Activated effector memory CD4-positive, alpha-beta T cell treated with anti-CD3 and anti-CD28 coated beads, Interleukin-2, amount 50 U/mL, for 16 hours (primary cell): Measurements from ENCODE around the gene FAM9C.
"Not testable (repeated sequence)": the region's sequence is repeated elsewhere in the genome, so short reads cannot be mapped to it uniquely, and the experiment has no call there.

ENCODE experiments used
- DNase-seq: peaks from one replicate; pipeline ENCODE4 v3.0.0-alpha.2; 2020

Gene FAM9C

DNA sequence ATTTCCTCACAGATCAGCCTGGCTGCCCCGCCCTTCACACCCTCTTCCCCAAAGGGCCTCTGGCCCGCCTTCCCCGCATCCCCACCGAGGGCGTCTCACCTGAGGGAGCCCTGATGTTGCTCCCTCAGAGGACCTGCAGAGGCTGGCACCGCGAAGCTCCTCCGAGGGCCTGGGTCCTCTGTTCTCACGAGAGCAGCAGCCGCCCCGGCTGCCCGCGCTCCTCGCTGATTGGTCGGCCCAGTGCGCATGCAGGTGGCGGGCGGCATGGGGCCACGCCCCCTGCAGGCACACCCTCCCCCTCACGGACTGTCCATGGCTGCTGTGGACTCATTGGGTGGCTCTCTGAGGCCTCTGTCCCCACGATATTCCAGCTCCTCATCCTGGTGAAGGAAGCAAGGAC, at the start of gene FAM9C:
Gene FAM9C (minus strand): TSS at position 180 of the 400 bp plus-strand sequence. CDS start 831 bp downstream, outside the sequence.
- no peak for DNase-seq

DNA sequence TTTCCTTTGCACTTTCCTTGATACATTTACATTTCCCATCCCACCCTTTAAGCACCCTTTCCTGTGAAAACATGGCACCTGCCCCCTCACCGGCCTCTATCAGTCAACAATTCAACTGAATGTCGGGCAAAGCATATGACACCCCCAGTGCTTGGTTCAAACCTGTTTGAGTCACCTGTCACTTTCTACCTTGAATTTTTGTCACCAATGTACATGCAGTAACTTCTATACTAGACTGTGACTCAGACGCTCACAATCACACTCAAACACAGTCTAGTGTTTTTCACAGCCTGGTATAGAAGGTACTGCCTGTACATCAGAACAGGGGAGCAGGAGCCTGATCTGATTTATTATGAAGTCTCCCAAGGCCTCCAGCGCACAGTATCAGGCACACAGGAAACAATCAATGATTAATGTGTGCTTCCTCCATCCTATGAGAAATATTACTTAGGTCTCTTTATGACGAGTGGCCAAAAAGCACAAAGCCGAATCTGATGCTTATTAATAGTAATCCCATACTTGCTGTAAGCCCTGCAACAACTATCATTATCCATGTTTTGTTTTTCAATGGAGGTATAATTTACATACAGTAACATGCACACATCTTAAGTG, 49.2 kb upstream of the FAM9C start:
- DNase-seq = peak; percentile 68

DNA sequence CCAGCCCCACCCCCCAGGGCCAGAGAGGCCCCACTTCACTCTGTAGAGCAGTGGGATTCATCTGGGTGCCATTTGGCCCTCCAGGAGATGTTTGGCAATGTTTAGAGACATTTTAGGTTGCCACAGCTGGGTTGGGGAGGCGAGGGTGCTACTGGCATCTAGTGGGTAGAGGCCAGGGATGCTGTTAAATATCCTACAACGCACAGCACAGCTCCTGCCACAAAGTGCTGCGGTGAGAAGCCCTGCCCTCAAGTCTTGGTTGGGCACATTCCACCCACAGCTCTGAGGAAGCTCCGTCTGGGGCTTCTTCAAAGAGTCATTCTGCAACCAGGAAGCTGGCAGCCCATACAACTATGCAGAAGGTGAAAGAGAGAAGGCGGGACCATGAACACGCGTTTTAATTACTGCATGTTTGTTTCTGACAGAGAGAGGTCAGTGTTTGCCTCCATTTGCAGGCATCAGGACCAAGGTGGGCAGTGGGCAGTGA, 48.1 kb upstream of the FAM9C start:
- peak; percentile 90 for DNase-seq

DNA sequence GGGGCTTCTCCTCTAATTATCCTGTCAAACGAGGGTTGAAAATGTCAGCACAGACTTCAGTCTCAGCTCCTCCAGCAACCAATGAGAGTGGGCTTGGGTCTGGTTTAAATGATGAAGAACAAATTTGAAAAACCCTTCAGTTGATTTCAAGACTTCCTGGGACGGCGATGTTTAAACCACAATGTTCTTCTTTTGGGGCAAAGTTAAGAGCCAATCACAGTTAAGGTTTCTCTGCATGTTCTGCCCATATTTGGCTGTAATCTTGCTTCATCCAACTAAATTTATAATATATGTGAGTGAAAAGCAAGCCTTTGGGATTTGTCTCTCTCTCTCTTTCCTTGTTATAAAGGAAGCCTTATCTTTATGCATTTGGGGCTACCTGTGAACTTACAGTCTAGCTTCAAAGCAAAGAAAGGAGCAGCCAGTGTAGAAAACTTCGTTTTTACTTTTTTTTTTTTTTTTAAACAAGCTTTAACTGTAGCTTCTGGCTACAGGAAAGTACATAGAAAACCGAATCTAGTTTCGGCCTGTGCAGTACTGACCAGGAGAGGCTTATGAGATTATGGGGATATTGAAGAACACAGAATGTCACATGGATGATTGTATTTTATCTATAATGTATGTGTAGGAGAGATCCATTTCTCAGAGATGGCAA, 46.8 kb upstream of the FAM9C start:
- DNase-seq = no peak

DNA sequence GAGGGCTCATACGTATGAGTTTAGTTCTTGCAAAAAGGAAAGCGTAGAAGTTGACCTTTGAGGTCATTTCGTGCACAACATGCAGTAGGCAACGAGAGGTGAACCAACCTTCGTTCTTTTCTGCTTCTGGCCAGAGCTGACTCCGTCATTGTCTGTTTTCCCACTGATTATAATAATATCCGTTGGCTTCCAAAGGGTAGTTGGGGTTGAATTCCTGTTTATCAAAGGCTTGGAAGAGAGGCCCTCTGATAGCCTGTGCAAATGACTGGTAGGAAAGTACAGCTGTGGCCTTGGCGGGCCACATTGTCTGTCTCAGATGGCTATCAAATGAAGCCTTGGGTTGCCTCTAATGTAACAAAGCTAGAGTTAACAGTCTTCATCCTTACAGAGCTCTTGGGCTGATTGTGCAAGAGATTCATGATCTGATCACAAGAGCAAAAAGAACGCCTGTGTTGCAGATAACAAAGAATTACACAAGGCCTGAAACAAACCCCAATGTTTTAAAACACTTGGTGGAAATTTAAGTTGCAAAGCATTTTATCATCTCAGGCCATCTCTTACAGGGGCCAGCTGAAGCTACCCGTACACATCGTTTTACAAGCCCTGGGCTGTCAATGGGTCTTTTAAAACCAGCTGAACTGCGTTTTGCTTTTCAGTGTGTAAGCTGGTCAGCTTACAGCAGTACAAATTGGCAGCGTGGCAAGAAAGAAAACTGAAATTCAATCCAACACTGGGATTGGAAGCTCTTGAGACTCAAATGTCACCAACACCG, 46.1 kb upstream of the FAM9C start:
- no peak for DNase-seq

DNA sequence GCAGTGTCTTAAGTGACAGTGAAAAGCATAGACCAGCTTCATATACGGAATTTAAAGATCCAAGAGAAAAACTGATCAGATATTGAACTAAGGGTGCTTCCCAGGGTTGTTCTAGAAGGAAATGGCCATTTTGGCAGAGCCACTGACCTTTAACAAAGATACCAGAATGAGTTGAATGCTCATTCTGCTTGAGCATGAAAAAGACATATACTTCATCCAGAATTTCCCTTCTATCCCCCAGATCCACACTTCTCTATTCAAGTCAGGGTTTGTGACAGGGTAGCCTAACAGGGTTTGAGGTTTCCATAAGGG, 45.6 kb upstream of the FAM9C start:
- no peak for DNase-seq

DNA sequence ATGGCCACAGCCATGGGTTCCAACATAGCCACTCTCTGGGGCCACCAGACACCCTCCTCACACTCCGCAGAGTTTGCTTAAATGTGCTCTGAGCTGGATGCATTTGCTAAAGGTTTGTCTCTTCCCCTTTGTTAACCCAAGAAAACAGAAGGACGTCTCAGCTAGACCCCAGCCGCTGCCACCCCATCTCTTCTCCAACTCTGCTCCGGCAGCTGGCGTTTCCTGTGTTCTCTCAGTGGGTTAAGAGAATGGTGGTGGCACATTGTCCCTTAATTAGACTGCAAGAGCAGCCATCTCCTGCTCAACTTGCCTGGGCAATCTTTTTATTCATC, 43.7 kb upstream of the FAM9C start:
- no peak for DNase-seq

DNA sequence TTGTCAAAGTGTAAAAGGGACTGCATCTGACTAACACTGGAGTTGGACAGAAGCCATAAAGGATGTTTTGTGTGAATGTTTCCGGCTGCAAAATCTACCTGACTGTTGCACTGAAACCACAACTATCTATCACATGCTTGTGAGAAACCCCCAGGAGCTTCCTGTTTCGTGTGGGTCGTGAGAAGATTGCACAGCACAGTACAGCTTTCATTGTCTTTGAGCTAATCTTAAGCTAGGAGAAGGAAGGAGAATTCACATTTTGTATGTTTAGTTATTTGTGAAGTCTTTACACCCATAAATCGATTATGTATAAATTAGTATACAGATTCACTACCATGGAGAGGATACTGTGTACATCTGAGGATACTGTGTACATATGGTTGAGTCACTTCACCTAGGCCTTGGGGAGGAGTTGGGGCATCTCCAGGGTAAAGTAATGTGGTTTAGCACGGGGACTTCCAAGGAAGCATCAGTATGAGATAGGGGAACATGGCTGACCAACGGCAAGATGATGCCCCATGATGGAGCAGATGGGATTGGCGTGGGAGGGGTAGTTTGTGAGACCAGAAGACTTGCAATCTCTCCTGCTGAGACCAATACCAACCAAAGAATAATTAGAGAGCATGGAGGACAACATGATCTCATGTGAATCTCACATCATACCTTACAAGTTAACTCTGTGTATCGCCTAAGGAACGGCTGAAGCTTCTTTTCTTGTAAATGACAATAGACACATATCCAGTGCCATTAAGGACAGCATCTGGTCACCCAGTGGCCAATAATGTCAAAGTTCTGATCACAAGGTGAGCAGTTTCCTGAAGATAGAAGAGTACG, 43.1 kb upstream of the FAM9C start:
- peak; percentile 84 for DNase-seq

DNA sequence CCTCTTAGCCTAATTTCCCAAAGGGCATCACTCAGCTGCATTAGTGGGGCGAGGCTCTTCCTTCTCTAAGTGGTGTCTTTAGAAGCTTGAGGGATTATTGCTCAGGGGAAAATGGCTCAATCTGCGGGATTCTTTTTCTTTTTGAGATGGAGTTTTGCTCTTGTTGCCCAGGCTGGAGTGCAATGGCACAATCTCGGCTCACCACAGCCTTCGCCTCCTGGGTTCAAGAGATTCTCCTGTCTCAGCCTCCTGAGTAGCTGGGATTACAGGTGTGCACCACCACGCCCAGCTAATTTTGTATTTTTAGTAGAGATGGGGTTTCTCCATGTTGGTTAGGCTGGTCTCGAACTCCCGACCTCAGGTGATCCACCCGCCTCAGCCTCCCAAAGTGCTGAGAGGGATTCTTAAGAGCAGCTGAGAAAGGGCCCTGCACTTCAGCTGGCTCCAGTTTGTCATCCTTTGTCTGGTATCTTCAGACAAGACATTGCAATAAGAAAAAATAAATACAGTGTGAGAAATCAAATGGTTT, 42.4 kb upstream of the FAM9C start:
- DNase-seq = not testable (repeated sequence)

DNA sequence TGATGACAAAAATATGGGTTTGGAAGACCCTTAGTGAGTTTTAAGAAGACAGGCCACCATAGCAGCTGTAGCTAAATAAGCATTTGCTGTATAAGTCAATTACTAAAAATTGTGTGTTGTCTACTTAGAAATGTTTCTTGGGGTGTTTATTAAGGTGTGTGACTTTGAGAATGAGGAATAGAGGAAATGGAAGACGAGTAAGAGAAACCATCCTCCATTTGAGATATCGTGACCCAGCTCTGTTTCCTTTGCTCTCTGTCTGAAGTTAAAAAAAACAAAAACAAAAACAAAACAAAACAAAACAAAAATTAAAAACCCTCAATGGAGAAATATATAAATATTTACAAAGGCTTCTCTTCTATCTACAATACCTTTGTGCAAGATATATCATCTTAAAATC, 41.7 kb upstream of the FAM9C start:
- no peak for DNase-seq

DNA sequence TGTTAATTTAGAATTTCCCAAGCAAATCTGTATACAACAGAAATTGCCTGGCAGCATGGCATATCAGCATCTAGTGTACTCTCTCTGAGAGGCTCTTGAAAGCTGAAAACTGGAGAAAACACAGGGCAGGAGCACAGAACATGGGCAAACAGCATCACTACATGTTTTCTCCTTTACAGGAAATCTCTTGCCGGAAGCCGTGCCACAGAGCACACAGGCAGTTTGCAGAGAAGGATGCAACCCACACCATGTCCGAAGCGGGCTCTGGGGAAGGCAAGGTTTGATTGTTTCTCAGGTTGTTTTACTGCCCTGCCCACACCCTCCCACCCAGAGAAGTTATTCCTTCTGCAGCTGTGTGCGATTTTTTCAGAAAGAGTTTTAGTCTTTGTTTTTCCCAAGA, 41.1 kb upstream of the FAM9C start:
- peak; percentile 74 for DNase-seq

DNA sequence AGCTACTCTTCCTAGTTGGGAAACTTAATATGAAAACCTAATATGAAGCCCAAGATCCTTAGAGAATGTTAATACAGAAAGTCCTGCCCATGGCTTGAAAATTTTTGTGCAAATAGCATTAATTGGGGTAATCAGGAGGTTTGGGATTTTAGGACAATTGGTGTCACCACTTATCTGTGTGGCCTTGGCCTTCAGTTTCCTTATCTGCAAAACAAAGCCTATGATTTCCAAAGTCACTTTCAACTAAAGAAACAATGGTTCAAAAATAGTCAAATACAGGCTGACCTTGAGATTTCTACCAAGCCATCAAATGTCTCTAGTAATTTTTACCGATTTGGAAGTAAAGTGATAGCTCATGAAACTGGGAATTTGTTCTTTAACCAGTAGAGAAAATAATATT, 40.2 kb upstream of the FAM9C start:
- no peak for DNase-seq

DNA sequence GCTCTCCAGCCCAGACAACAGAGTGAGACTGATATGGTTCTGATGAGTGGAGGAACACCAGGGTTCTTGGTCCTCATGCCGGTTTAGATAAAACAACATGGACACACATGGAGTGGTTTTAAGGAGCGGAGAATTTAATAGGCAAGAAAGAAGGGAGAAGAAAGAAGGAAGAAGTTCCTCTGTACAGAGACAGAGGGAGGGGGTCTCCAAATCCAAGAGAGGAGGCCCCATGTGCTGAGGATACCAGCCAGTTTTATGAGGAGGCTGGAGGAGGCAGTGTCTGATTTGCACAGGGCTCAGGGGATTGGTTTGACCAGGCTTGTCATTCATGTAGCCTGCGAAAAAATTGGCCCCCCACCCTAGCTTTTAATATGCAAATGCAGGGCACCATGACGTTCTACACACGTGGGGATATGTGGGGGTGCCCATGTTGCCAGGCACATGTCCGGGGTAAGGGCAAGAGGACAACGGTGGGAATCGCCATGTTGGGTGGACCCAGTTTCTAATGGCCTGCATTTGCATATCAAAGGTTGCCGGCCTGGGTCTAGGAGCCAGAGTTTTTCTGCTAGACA, 39.4 kb upstream of the FAM9C start:
- not testable (repeated sequence) for DNase-seq

DNA sequence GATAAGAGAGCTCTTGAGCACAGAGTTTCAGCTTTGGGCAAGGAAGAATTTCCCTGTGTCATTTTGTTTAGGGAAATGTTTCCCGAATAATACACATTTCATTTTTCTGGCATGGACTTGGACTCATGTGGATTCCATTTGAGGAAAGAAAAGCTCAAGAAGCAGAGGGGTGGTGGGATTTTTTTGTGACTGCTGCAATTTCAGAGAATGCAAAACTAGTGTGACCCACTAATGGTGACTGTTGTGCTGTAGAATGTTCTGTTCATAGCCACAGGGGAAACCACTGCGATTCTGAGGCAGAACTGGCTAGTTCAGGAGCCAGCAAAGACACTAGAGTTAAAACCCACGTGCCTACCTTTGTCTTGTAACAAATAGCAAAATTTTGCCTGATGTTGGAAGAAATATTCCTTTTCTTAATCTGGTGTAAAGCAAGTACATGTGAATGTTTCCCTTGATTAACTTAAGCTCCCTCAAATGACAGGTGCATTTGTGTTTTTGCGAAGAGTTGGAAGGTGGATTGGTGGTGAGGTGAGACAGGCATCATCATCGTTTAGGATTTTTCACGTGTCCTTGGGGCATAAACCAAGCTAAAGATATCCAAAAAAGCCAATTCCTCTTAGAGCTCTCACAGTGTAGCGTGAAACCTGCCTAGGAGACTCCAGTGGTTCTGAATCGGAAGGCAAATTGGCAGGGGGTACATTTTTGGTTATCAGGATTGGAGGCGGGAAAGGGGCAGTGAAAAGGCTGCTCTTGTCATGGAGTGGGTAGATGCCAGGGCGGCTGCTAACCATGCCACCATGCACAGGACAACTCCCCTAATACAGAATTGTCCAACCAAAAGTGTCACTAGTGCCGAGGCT, 38.0 kb upstream of the FAM9C start:
- DNase-seq = no peak

DNA sequence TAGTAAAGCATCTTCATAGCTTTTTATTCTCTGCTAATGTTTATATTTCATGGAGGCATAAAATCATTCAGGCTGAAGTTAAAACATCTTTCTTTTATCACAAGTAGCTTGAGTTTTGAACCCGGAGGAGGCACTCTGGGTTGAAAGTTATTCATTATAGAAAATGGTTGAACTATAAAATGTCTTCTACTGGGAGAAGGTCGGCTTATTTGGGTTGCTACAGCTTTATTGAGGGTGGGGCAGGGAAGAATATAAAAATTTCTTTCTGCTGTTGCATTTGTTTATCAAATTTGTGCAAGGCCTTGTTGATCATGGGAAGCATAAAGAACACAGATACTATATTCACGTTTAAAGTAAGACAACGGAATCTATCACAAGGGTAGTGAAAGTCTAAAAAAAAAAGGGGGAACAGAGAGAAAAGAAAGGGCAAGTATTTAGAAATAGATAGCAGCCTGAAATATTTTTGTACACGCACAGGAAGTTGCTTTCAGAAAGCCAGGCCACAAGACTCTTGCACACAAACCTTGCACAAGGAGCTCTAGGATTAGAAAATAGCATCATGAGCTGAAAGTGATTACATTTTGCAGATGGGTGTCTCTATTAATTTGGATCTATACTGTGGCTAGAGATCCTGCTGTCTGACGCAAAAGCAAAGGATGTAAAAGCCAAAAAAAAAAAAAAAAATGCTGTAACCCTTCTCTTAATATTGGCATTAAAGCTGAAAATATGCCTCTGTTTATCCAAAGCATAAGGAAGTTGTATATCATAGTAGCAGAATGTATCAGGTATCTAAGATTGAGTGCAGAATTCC, 37.2 kb upstream of the FAM9C start:
- DNase-seq = no peak

DNA sequence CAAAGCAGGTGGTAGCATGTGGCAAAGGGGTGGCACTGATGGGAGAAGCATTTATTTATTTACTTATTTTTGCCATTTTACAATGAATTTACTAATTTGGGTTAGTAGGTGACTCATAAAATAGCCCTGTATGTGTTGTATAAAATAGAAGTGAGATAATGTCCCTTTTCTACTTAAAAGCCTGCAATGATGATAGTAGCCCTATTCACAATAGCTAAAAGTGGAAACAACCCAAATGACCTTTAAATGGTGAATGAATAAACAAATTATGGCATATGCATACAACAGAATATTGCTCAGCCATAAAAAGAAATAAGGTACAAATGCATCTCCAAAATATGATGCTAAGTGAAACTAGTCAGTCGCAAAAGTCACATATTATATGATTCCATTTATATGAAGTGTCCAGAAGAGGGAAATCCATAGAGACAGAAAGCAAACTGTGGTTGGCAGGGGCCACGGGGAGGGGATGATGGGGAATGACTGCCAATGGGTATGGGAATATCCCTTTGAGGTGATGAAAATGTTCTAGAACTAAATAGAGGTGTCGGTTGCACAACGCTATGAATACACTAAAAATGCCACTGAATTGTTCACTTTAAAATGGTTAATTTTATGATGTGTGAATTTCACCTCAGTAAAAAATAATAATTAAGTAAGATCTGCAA, 35.8 kb upstream of the FAM9C start:
- DNase-seq = no peak

DNA sequence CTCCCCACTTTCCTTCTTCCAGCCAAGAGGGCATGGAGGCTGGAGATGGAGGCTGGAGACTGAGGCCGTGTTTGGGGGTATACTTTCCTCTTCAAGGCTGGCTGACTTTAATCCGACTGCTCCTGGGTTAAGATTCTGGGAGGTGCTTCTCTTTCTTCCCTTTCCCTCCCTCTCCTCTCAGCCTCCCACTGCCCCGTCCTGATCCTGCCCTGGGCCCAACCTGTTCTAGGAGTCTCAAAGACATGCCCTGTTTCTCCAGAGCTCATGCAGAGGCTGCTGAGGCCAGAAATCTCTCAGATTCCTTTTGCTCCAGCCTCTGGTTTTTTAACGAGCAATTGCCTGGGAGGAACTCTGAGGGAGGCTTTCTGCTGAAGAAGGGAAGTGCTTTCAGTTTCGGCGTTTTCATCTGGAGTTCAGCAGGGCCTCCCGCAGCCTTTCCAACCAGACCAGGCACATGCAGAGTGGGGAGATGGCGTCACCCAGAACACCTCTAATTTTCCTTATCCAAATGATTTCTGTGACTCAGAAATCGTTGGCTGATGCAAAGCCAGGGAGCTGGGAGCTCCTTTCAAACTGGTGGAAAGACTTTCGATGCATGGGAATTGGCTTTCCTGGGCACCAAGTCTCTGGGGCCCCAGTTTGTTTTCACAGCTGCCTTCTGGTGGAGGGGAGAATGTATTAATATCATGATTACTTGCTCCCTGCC, 34.5 kb upstream of the FAM9C start:
- DNase-seq = no peak

DNA sequence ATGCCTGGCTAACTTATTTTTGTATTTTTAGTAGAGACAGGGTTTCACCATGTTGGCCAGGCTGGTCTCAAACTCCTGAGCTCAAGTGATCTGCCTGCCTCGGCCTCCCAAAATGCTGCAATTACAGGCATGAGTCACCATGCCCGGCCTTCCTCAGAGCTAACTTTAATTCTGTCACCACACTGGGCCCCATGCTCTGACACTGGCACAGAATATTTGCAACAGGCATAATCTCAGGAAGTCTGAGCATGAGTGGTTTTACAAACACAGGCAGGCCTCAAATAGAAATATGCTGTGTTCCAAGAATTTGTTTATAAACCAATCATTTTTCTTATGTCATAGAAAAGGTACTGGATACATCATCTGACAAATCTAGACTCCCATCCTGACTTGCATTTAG, 32.7 kb upstream of the FAM9C start:
- DNase-seq = peak; percentile 71

DNA sequence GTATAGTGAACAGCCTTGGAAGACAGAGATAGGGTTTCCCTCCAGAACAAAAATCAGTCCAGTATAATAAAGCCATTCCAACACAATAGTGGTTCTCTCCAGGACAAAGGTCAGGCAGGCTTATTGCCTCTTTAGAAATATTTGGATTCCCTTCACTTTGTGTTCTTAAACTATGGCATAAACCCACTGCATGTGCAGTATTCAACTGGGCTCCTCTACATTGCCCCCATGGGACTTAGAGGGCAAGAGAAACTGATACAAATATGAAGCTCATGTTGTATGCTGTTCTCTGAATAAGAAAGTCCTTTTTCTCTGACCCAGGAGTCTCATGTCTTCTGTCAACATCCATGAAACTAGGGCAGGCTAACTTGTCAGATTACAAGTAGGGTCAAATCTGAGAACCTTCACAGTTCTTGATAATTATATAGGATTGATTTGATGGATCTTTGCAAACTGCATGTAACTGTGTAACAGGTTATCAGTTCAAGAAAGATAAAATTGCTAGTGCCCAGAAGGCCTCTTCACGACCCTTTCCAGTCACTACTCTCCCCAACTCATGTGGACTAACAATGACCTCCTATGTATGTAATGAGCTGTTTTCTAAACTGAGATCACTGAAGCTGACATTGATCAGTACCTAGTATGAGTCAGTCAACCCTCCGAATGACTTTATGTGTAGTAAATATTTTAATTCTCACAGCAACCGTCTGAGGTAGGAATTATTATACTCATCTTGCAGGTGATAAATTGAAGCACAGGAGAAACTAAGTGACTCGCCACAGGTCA, 31.9 kb upstream of the FAM9C start:
- DNase-seq = no peak
